Endothelial cell of umbilical vein (primary cell): ENCODE measurements around the gene LMO1. TPM values are rescaled to one million over a fixed set of nuclear protein-coding genes. Genes with fewer than 3 reads are reported as not detected.

ENCODE experiments used
- BruUV-seq: library from RNA; stranded (reverse); fragments of 400-500 nt; replicated peaks from 2 replicates; lab custom pipeline; 2021; lab: Mats Ljungman, UMichigan
- CTCF ChIA-PET: fragments of 300-600, 350-600 bp; sonication (Branson Sonifier 250); formaldehyde crosslinking; loops from one replicate; lab custom pipeline; 2021; ENCODE audit warnings: antibody characterized with exemption, inconsistent platforms; lab: Charles Lee
- POLR2A ChIA-PET: fragments of 300-600, 350-600 bp; sonication (Branson Sonifier 250); formaldehyde crosslinking; loops from one replicate; lab custom pipeline; 2021; ENCODE audit warnings: antibody characterized with exemption, inconsistent platforms; lab: Charles Lee
- DNase-seq: peaks from one replicate; pipeline ENCODE4 v3.0.0-alpha.2; 2011; ENCODE audit warnings: low read depth, low spot score
- FAIRE-seq: peaks from 2 replicates; lab custom pipeline; 2011; peaks lifted over from hg19 to GRCh38; lab: Jason Lieb, UNC
- H2AFZ ChIP-seq: 2 replicates; pipeline ENCODE4 v1.6.0; 2012; ENCODE audit warnings: low read depth, low read length, control low read depth, inconsistent platforms
- H3K27ac ChIP-seq: 2 replicates; pipeline ENCODE4 v1.5.1; 2011; ENCODE audit warnings: low read depth, mild to moderate bottlenecking, control low read depth, low read length, moderate library complexity; ENCODE audit not compliant: insufficient read depth
- H3K27me3 ChIP-seq, 2 experiments: 2 replicates each; pipeline versions ENCODE4 v1.6.0 to v1.6.1; 2011; ENCODE audit warnings: low read length in 2 of 2, mixed read lengths in 1 of 2; ENCODE audit not compliant: control insufficient read depth in 2 of 2, insufficient read depth in 2 of 2
- H3K36me3 ChIP-seq, 2 experiments: 2 replicates in 1 of 2; 3 replicates in 1 of 2; pipeline ENCODE4 v1.5.1; 2011; ENCODE audit warnings: low read length in 2 of 2, mild to moderate bottlenecking in 1 of 2, moderate library complexity in 1 of 2; ENCODE audit not compliant: control insufficient read depth in 2 of 2, insufficient read depth in 2 of 2; ENCODE audit errors: extremely low read depth in 1 of 2
- H3K4me1 ChIP-seq: 3 replicates; pipeline ENCODE4 v1.5.1; 2011; ENCODE audit warnings: mild to moderate bottlenecking, low read length; ENCODE audit not compliant: control insufficient read depth, insufficient read depth; ENCODE audit errors: extremely low read depth
- H3K4me2 ChIP-seq: 2 replicates; pipeline ENCODE4 v1.6.1; 2011; ENCODE audit warnings: low read length, control low read depth, mixed read lengths; ENCODE audit not compliant: insufficient read depth
- H3K4me3 ChIP-seq, 3 experiments: fragments of 200-600 bp in 1 of 3; sonication (generic), shearing (Covaris generic) in 1 of 3; replicated peaks in 1 of 3; 2 replicates each; pipeline ENCODE4 v1.5.1; 2011 to 2016; ENCODE audit warnings: control low read depth in 3 of 3, low read length in 3 of 3, mild to moderate bottlenecking in 2 of 3, inconsistent platforms in 1 of 3, low read depth in 1 of 3, moderate library complexity in 1 of 3; ENCODE audit not compliant: insufficient read depth in 1 of 3
- H3K79me2 ChIP-seq: 2 replicates; pipeline ENCODE4 v1.6.0; 2012; ENCODE audit warnings: low read length, inconsistent platforms; ENCODE audit not compliant: control insufficient read depth, insufficient read depth
- H3K9ac ChIP-seq: replicated peaks from 2 replicates; pipeline ENCODE3; 2011; ENCODE audit warnings: low read length, control low read depth; ENCODE audit not compliant: insufficient read depth; ENCODE audit errors: extremely low read depth
- H3K9me1 ChIP-seq: replicated peaks from 3 replicates; pipeline ENCODE4 v1.6.0; 2011; ENCODE audit warnings: mild to moderate bottlenecking, low read length; ENCODE audit not compliant: control insufficient read depth, insufficient read depth; ENCODE audit errors: extremely low read depth
- H3K9me3 ChIP-seq: replicated peaks from 2 replicates; pipeline ENCODE4 v1.5.1; 2012; ENCODE audit warnings: low read length, inconsistent platforms; ENCODE audit not compliant: control insufficient read depth, insufficient read depth
- H4K20me1 ChIP-seq: replicated peaks from 2 replicates; pipeline ENCODE3; 2011; ENCODE audit warnings: mild to moderate bottlenecking, low read length; ENCODE audit not compliant: control insufficient read depth, insufficient read depth; ENCODE audit errors: extremely low read depth
- CTCF ChIP-seq, 2 donors: IDR thresholded peaks; 1 replicate in 1 of 2; 2 replicates in 1 of 2; pipeline ENCODE4 v1.5.1; 2011; ENCODE audit warnings: low read length in 2 of 2, mild to moderate bottlenecking in 2 of 2, moderate library complexity in 2 of 2, control low read depth in 1 of 2, inconsistent platforms in 1 of 2, low read depth in 1 of 2; ENCODE audit not compliant: insufficient read depth in 1 of 2; ENCODE audit errors: extremely low read depth in 1 of 2
- EZH2 ChIP-seq: IDR thresholded peaks from 2 replicates; pipeline ENCODE4 v1.6.1; 2012; ENCODE audit warnings: borderline replicate concordance, low read depth, mild to moderate bottlenecking, moderate library complexity, low read length, inconsistent platforms; ENCODE audit not compliant: severe bottlenecking
- FOS ChIP-seq: IDR thresholded peaks from 2 replicates; pipeline ENCODE4 v1.6.1; 2011; ENCODE audit warnings: mild to moderate bottlenecking, low read length, moderate library complexity, borderline replicate concordance; ENCODE audit not compliant: insufficient read depth
- GATA2 ChIP-seq: IDR thresholded peaks from 2 replicates; pipeline ENCODE4 v1.7.0; 2011; ENCODE audit warnings: low read depth, mild to moderate bottlenecking, moderate library complexity, mixed read lengths, low read length; ENCODE audit not compliant: insufficient read length, insufficient read depth
- JUN ChIP-seq: IDR thresholded peaks from 2 replicates; pipeline ENCODE4 v1.6.1; 2011; ENCODE audit warnings: borderline replicate concordance, low read depth; ENCODE audit not compliant: insufficient read length, insufficient read depth
- MAX ChIP-seq: IDR thresholded peaks from 2 replicates; pipeline ENCODE4 v1.6.1; 2011; ENCODE audit not compliant: insufficient read depth, insufficient read length
- MYC ChIP-seq: IDR thresholded peaks from one replicate; pipeline ENCODE4 v1.6.1; 2011; ENCODE audit warnings: mild to moderate bottlenecking, low read depth, low read length
- POLR2A ChIP-seq: IDR thresholded peaks from 2 replicates; pipeline ENCODE4 v1.6.1; 2012; ENCODE audit warnings: low read depth, mild to moderate bottlenecking, control low read depth, low read length
- POLR2AphosphoS5 ChIP-seq: IDR thresholded peaks from 2 replicates; pipeline ENCODE4 v1.6.1; 2012; ENCODE audit warnings: low read depth, mild to moderate bottlenecking, control low read depth, low read length, moderate library complexity; ENCODE audit not compliant: insufficient read depth
- dilution Hi-C: fragments of 300-500 bp; cut with MboI; formaldehyde crosslinking; loops from one replicate; pipeline ENCODE4 v1.15.0; 2019; ENCODE audit warnings: low sequenced_read_pairs; ENCODE audit not compliant: extremely low pct_ligation_motif_present
- intact Hi-C: fragments of 100-400 bp; cut with micrococcal nuclease; formaldehyde crosslinking; loops from one replicate; pipeline ENCODE4 v1.10.0; 2022
- polyA plus RNA-seq, 4 experiments: library from polyadenylated mRNA; depleted of rRNA in 3 of 4; stranded (reverse) in 3 of 4; unstranded in 1 of 4; fragments of >200 nt; gene quantifications; 2 replicates each; pipeline versions ENCODE4 v1.2.1 to v1.2.3, GENCODE V29; 2011 to 2012; ENCODE audit warnings: missing spikeins in 1 of 4
- total RNA-seq: library from RNA; stranded (reverse); gene quantifications from 2 replicates; pipeline ENCODE4 v1.2.3, GENCODE V29; 2021

The LMO1 gene
- total and polyA plus RNA-seq, 2 donors (not counting 3 experiments of a cell fraction or from before 2014, with no cell fraction given) = not detected

- ChIA-PET CTCF (no interaction called here), POLR2A (no interaction called here)
- dilution Hi-C loops (no loop called here), intact Hi-C loops (no loop called here)
- Histone ChIP-seq H3K9me3 (no peaks in the 10 kb centered on the region), H2AFZ (no peak overlapping the region), H3K79me2 (no peaks in the 10 kb centered on the region), H3K4me3 (no peak overlapping the region), H3K27me3 (peaks cover 8 to 25% of the 10 kb centered on the region in 2 experiments), H3K9ac (no peak overlapping the region), H3K9me1 (no peaks in the 10 kb centered on the region), H3K36me3 (no peaks in the 10 kb centered on the region), H3K27ac (no peak overlapping the region), H3K4me2 (no peak overlapping the region), H3K4me1 (no peaks in the 10 kb centered on the region), H4K20me1 (no peaks in the 10 kb centered on the region)
- FAIRE-seq (no peak), DNase-seq (no peak)
- TF ChIP-seq CTCF (IDR thresholded peaks at IDR 0.05; ENCODE audit: extremely low read depth in 1 of 2, insufficient read depth in 1 of 2, low read depth in 1 of 2, low read length in 2 of 2) = no peak
- TF ChIP-seq POLR2AphosphoS5 = no peak
- no peak for TF ChIP-seq MAX
- TF ChIP-seq EZH2 = no peak
- TF ChIP-seq FOS = no peak
- TF ChIP-seq GATA2 = no peak
- no peak for TF ChIP-seq POLR2A
- no peak for TF ChIP-seq MYC
- TF ChIP-seq JUN = no peak
- BruUV-seq = no TSS peak
Measured at GRCh38 chr11:8199676-8200075, 64.0 kb downstream of the LMO1 start.
